Colon (tissue), 2 donors: ENCODE results near the gene PPP4R1.

Source experiments
- FAIRE-seq: peaks from 2 replicates; lab custom pipeline; 2012; peaks lifted over from hg19 to GRCh38; lab: Jason Lieb, UNC
- donor health status: control.
- donor health status: control.

PPP4R1 gene

DNA sequence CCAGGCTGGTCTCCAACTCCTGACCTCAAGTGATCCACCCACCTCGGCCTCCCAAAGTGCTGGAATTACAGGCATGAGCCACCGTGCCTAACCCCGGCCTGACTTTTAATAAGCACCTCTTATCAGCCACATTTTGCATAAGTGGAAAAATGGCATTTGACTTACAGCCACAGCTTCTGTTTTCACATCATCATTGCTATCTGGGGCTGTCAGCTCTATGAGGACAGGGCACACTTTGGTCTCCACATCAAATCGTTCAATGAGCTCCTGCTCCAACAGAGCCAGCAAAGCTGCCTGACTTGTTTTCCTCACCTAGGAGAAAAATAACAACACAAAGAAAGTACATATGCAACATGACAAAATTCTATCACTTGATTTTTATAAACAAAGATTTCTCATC, 26.4 kb downstream of the PPP4R1 start:
- FAIRE-seq, result no peak

DNA sequence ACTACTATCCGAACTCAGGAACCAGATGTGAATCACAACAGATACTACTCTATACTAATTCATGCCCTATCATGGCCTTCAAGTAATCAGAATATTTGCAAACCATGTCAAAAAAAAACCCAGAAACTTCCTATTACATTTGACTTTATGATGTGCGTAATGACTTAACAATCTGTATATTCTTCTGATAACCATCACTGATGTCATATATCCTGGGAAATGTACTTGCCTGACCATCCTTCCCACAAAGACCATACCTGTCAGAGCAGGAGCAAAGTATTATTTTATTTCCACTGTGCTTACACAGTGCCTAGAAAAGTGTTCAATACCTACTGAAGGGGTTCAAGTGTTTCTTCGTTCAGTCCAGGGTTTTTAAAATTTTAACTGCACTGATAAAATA, 27.5 kb downstream of the PPP4R1 start:
- FAIRE-seq, result no peak

DNA sequence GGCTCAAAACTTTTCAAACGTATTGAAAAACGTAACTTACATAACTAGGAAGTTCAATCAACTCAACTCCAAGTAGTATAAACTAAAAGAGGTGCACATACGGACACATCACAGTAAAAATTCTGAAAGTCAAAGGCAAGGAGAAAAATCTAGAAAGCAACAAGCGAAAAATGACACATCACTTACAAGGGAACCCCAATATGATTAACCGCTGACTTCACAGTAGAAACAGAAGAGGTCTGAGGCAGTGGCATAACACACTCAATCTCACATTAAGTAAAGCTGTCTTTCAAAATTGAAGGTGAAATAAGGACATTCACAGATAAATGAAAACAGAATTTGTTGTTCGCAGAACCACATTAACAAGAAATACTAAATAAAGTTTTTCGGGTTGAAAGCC, 32.7 kb downstream of the PPP4R1 start:
- no peak for FAIRE-seq

DNA sequence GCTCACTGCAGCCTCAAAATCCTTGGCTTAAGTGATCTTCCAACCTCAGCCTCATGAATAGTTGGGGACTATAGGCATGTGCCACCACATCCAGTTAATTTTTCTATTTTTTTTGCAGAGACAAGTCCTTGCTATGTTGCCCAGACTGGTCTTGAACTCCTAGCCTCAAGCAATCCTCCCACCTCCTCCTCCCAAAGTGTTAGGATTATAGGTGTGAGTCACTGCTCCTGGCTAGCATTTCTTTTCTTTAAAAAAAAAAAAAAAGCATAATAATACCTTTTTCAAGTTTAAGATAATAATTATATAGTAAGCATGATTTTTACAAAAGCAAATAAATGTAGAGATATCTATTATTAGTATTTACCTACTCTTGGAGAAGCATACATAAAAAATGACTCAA, 36.1 kb downstream of the PPP4R1 start:
- FAIRE-seq, result no peak

DNA sequence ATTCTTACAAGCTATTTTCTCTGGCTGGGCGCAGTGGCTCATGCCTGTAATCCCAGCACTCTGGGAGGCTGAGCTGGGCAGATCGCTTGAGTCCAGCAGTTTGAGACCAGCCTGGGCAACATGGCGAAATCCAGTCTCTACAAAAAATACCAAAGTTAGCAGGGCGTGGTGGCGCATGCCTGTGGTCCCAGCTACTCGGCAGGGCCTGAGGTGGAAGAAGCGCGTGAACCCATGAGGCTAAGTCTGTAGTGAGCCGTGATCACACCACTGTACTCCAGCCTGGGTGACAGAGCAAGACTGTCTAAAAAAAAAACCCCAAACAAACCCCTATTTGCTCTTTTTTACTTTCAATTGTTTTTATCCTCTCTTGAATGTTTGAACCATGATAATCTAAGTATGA, 37.0 kb downstream of the PPP4R1 start:
- FAIRE-seq, result no peak

DNA sequence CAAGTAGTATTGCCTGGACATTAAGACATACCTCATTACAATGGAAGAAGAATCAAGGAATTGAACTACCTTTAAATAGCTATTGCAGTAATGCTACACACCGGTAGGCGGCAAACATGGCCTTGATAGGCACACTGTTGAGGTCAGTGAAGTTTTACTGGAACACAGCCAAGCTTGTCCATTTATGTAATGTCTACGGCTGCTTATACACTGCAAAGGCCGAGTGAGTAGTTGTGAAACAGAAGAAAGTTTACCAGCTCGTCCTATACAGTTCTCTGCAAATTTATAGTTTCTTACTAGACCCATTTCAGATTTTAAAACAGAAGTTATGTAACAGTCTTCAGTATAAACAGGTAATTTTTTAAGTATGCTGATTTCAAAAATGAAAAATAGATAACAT, 38.8 kb downstream of the PPP4R1 start:
- peak; percentile 36 for FAIRE-seq

DNA sequence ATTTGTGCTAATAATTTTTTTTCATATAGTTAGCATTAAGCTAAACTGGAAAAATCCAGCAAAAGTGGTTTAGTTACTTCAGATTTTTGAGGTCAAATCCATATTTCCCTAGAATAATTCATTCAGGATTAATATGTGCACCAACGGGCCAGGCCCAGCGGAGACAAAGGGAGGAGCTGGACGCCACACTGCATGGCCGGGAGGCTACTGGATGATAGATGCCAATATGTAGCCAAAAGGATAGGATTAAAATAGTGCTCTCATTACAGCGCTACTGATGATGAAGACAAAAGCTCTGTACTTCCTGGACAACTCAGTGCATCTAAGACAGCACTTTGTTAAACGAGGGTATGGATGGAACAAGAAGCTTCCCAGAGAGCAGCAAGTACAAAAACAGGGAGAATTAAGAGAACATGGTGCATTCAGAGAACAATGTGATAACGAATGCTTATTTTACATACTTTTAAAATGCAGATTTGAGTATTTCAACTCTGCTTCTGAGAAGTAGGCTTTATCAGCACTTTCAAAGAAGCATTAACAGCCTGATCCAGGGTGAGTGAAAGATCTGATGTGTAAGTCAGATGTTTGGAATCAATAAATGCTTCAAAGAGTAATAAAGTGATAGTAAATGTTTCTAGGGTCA, 39.8 kb downstream of the PPP4R1 start:
- no peak for FAIRE-seq

DNA sequence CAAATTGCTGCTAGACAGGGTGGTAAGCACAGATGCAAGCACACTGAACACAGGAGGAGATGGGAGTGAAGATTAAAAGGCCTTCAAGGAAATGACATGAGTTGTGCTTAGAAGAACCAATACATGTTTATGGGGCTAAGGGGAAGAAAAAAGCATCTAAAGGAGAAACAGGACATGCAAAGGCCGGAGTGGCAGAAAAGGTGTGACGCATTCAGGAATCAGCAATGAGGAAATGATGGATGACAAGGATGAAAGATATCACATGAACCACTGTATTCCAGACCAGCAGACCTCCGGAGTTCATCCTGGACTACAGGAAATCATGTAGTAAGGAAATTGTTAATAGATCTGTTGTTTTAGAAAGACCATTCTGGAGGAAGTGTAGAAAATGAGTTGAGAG, 42.8 kb downstream of the PPP4R1 start:
- no peak for FAIRE-seq

DNA sequence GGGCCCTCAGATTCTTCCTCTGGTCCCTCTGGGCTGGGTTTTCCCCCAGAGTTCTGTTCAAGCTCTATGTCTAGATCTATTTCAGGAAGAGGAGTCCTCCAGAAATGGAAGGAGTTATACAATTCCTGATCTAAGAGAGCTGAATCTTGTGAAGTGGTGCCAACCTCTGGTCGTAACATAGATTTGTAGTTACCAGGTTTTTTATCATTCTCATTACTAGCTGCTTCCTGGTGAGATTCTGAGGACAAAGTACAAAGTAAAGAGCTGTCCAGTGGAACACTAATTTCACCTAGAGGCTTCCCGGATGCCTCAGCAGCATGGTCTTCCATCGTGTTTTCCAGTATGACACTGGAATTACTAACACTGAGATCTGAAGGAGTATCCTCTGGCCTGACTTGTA, 44.1 kb downstream of the PPP4R1 start:
- no peak for FAIRE-seq

DNA sequence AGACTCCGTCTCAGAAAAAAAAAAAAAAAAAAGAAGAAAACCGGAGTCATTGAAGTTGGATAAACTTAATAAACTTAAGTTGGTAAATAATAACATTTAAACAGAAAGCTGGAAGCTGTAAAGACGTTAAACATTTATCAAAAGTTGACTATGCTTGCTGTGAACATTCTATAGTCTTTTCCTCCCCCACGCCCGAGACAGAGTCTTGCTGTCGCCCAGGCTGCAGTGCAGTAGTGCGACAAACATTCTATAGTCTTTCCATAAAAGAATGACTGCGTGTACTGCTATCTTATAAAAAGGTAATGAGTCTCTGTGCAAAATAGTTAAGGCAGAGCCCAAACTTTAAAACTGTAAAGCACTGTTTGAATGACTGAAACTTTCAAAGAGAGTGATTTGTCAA, 45.2 kb downstream of the PPP4R1 start:
- FAIRE-seq, result no peak

DNA sequence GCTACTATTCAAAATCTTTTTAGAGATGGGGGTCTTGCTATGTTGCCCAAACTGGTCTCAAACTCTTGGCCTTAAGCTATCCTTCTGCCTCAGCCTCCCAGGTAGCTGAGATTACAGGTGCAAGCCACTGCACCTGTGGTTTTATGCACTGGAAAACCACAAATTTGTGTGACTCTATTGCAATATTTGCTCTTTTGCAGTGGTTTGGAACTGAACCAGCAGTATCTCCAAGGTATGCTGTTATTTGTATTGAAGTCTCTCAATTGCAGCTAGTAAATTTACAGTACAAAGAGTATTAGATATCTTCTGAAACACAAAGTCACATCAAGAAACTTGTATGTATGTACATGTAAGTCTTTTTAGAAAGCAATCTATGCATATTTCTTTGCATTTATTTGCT, 46.2 kb downstream of the PPP4R1 start:
- FAIRE-seq, result no peak

DNA sequence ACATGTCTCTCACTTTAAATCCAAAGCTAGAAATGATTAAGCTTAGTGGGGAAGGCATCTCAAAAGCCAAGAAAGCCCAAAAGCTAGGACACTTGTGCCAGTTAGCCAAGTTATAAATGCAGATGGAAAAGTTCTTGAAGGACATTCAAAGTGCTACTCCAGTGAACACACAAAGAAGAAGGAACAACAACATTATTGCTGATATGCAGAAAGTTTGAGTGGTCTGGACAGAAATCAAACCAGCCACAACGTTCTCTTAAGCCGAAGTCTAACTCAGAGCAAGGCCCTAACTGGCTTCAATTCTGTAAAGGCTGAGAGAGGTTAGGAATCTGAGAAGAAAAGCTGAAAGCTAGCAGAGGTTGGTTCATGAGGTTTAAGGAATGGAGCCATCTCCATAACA, 49.0 kb downstream of the PPP4R1 start:
- FAIRE-seq, result no peak

DNA sequence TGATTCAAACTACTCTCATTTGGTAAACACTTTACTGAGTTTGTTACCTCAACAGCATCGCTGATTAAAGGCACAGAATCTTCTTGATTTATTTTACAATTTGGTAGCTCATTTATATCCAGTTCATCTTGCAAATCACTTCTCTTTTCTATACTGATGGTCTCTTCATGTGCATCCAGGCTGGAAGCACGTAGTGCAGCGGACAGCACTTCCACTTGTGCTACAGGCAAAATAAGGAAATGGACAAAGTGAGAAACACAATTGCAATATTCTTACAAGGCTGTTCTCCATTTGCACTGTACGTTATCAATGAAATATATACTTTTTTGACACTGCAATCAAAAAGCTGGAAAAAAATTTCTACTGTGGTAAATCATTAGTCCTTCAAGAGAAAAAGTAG, 51.0 kb downstream of the PPP4R1 start:
- no peak for FAIRE-seq

DNA sequence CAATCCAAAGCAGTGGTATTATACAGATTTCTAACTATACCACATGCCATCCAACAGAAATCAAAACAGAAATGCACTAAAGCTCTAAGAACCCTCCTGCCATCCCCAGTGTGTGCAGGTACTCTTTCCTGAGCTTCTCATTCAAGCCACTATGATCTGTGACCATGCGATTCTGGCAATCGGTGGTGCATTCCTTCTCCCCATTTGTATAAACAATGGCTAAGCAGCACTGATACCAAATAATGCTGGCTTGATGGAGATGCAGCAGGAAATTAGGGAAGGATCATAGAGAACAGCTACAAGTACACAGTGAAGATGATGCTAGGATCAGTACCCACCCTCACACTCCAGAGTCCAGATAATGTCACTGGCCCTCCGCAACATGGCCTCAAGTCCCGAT, 51.8 kb downstream of the PPP4R1 start:
- FAIRE-seq, result no peak

DNA sequence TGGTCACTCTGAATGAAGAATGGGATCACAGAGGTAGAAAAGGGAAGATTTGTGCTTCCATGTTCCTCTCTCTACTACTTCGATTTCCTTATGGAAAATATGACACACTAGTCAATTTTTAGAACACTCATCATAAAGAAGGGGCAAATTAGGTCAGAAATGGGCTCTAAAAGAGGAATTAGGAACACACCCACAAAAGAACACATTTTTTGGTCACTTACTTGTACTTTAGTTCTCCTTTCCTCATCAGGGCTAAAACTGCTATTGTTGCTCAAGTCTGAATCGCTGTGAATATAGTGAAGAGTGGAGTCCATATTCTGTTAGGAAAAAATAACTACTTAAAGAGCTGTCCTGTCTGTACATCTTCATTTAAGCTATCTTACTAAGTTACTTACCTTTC, 52.6 kb downstream of the PPP4R1 start:
- FAIRE-seq, result no peak

DNA sequence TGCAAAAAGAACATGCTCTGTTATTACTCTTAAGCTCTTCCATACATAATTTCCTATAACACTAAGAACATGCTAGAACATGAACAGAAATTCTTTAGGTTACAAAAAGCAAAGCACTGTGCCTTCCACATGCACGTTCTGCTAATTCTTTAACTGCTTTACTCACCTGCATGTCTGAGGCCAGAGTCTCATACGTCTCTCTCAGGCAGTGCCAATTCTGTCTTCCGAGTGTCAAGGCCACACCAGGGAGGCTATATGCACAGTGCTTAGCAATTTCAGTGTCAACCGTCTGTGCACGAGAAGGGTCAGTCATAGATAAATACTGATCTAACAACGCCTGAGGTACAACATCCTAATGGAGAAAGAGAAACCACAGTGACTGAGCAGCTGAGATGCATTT, 55.1 kb downstream of the PPP4R1 start:
- FAIRE-seq, result no peak

DNA sequence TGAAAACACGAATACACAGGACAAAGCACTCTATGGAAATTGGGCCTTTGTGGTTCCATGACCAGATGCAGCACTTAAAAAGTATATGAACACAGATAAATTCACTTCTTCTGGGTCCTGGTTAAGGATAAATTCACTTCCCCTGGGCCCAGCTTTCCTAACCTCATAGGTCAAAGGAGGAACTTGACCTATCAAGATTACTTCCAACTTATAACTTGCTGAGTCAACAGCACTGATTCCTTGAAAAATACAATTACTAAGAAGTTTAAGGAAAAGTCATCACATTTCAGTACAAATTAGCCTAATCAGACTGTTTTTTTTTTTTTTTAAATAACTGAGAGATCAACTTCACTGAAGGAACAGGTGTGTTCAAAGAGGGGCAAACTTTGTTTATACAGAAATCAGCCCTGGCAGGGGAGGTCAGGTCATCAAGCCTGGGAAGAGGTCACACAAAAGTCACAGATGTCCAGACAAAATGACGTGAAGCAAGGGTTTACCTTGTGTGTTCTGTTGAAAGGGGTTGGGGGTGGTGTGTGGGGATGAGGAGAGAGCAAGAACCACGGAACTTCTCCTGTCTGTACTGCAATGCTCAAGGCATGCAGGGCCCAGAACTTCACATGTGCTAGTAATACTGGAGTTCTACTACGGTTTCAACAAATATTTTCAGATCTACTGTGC, 55.8 kb downstream of the PPP4R1 start:
- no peak for FAIRE-seq

DNA sequence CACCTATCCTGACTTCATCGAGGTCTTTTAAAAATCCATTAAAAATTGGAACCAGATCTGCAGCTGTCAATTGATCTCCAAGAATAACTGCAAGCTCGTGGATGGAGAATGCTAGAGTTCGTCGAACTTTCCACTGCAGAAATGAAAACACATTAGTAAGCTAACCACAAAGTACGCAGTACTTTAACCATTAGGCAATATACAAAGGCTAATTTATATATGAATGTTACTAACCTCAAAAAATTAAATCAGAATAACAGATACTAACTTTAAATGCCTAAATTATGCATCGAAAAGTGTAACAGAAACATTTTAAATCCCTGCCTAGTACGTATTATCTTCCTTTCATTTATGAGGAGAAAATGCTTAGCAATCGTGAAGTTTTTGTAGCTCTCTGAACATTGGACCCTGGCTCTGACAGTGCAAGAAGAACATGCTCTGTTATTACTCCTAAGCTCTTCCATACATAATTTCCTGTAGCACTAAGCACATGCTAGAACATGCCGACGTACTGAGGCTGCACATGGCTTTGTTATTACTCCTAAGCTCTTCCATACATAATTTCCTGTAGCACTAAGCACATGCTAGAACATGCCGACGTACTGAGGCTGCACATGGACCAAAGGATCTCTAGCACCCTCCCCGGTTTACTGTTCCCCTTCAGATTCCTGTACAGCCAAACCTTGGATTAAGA, 57.0 kb downstream of the PPP4R1 start:
- no peak for FAIRE-seq

DNA sequence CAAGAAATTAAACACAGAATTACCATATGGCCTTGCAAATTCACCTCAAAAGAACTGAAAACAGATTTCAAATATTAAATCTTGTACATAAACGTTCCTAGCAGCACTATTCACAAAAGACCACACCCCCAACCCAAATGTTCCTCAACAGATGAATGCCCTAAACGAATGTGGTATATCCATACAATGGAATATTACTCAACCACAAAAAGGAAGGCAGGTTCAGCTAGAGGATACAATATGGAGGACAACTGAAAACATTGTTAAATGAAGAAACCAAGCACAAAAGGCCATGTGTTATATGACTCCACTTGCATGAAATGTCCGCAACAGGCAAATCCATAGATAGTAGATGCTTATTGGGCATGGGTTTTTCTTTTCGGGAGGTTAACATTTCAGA, 61.7 kb downstream of the PPP4R1 start:
- no peak for FAIRE-seq

DNA sequence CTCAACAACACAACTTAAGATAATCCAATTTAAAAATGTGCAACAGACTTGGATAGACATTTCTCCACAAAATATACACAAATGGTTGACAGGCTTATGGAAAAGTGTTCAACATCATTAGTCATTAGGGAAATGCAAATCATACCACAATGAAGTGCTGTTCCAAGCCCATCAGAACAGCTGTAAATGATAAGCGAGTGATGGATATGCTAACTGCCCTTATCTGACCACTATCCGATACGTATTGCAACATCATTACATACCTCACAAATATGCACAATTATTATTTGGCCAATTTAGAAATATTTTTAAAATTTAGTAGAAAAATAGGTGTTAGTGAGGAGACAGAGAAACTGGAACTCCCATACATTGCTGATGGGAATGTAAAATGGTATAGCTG, 62.2 kb downstream of the PPP4R1 start:
- FAIRE-seq, result no peak

DNA sequence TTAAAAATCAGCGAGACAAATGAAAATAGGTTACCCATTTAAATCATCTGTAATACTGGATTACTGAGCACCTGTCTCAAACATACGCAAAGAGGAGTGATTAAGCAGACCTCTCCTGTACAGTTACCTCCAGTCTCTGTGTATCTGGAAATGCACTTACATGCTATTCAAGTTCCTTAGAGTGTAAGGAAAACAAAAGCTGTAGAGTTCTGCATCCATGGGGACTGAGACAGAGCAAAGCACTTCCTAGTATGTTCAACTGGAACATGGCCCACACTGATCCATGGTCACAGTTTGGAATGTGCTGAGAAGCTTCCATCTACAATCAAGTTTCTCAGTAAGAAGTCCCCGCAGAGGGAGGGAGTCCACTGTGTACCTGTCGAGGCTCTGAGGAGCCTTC, 63.9 kb downstream of the PPP4R1 start:
- FAIRE-seq, result no peak

DNA sequence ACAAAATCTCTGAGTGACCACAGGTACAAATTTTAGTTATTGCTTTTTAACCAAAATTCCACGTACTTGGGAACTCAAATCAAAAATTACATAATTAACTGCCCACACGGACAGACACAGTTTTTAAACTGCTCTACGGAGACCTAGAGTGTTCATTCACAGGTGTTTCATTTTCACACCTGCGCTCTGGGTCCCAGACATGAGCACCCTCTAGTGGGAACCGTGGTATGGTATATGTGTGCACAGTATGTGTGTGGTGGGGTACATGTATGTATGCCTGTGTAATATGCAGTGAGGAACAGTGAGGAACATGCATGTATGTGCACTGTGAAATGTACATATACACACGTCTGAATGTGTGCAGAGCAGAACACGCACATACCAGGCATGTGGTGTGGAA, 65.0 kb downstream of the PPP4R1 start:
- FAIRE-seq, result no peak

DNA sequence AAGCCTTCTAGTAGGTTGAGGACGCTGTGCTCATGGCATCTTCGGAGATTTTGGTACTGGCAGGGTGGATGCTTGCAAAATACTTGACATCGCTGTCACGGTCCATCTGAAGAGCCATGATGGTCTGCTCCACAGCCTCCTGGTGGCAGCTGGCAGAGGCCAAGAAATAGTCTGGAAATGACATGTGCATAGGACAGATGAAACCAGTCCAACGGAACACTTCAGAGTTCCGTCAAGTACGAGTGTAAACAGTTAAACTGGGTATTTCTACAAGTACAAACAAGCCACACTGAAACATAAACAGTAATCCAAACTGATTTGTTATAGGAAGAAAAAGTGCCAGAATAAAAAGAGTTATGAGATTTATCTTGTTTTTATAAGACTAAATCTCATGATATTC, 66.6 kb downstream of the PPP4R1 start:
- FAIRE-seq, result no peak

DNA sequence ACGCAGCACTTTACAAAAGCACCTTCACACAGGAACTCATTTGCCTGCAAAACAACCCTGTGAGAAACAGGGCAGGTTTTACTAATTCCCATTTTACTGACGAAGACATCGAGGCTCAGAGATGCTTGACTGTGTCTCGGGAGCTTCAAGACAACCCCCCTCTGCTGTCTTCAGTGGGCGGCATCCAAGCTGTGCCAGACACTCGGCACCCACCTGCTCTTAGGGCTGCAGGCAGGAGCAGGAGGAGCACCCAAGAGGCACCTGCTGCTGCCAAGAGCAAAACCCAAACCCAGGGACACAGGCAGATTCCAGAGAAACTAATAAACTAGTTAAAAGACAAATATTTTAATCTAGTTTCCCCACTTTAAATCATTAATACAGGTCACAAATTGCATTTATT, 67.9 kb downstream of the PPP4R1 start:
- FAIRE-seq, result no peak
